Spleen (tissue), 11 donors: ENCODE results near the gene JOSD2. TPM values are rescaled to one million over a fixed set of nuclear protein-coding genes. Genes with fewer than 3 reads are reported as not detected.

ENCODE experiments used
- DNase-seq: peaks from one replicate; pipeline ENCODE4 v3.0.0-alpha.2; 2020
- H3K27ac ChIP-seq, 8 donors: fragments of 200-600 bp; sonication (generic) in 7 of 8; 1 replicate in 4 of 8; 2 replicates in 4 of 8; pipeline versions ENCODE4 v1.5.0 to v1.8.0; 2016 to 2021; ENCODE audit warnings: inconsistent platforms in 4 of 8, mild to moderate bottlenecking in 4 of 8, moderate library complexity in 1 of 8
- H3K27me3 ChIP-seq, 7 donors: fragments of 200-600 bp; sonication (generic) in 6 of 7; replicated peaks in 1 of 7; 1 replicate in 4 of 7; 2 replicates in 3 of 7; pipeline versions ENCODE4 v1.5.0 to v1.8.0; 2016 to 2021; ENCODE audit warnings: inconsistent platforms in 3 of 7, mild to moderate bottlenecking in 1 of 7
- H3K36me3 ChIP-seq, 6 donors: fragments of 200-600 bp; sonication (generic) in 5 of 6; 1 replicate in 4 of 6; 2 replicates in 2 of 6; pipeline versions ENCODE4 v1.5.0 to v1.8.0; 2016 to 2021; ENCODE audit warnings: inconsistent platforms in 2 of 6
- H3K4me1 ChIP-seq, 6 donors: fragments of 200-600 bp; sonication (generic) in 5 of 6; 1 replicate in 3 of 6; 2 replicates in 3 of 6; pipeline versions ENCODE4 v1.5.0 to v1.8.0; 2016 to 2021; ENCODE audit warnings: inconsistent platforms in 3 of 6
- H3K4me3 ChIP-seq, 8 donors: fragments of 200-600 bp; sonication (generic) in 7 of 8; 1 replicate in 4 of 8; 2 replicates in 4 of 8; pipeline versions ENCODE4 v1.5.0 to v1.8.0; 2016 to 2021; ENCODE audit warnings: inconsistent platforms in 4 of 8, mild to moderate bottlenecking in 4 of 8, moderate library complexity in 2 of 8
- H3K9me3 ChIP-seq, 8 donors: fragments of 200-600 bp; sonication (generic) in 7 of 8; 1 replicate in 4 of 8; 2 replicates in 4 of 8; pipeline versions ENCODE4 v1.5.0 to v1.8.0; 2016 to 2021; ENCODE audit warnings: inconsistent platforms in 4 of 8
- CTCF ChIP-seq, 11 experiments: fragments of 200-600 bp in 7 of 11; fragments of 450-650 bp in 4 of 11; sonication (generic) in 4 of 11; IDR thresholded peaks in 8 of 11; conservative IDR thresholded peaks in 3 of 11; 1 replicate in 7 of 11; 2 replicates in 4 of 11; pipeline versions ENCODE4 v1.4.0 to v1.8.0; 2016 to 2021; ENCODE audit warnings: antibody characterized with exemption in 11 of 11, inconsistent platforms in 4 of 11, mild to moderate bottlenecking in 1 of 11
- POLR2A ChIP-seq, 3 donors: fragments of 450-650 bp; IDR thresholded peaks; one replicate each; pipeline ENCODE4 v1.5.1; 2017; ENCODE audit warnings: antibody characterized with exemption in 3 of 3, mild to moderate bottlenecking in 1 of 3
- POLR2AphosphoS5 ChIP-seq, 3 donors: sonication (generic); formaldehyde crosslinking; IDR thresholded peaks; one replicate each; pipeline ENCODE4 v1.5.1; 2017; ENCODE audit warnings: antibody characterized with exemption in 3 of 3
- WGBS, 5 donors: extraction: QIAGEN DNeasy Blood & Tissue Kit in 3 of 5; methylation state at CpG; one replicate each; pipeline versions ENCODE4 v1.1.5 to v1.1.7; 2013 to 2018; 5-methylcytosine and 5-hydroxymethylcytosine counted together
- intact Hi-C: fragments of 100-400 bp; cut with DNase I; formaldehyde crosslinking; loops from one replicate; pipeline ENCODE4 v1.15.0; 2023; ENCODE audit warnings: low total_unique reads
- polyA plus RNA-seq, 3 donors: library from polyadenylated mRNA; stranded (reverse); fragments of 200-250 nt; gene quantifications; one replicate each; pipeline ENCODE4 v1.2.1, GENCODE V29; 2013
- total RNA-seq, 7 donors: library from RNA; depleted of rRNA in 3 of 7; stranded (reverse); fragments of >200 nt in 3 of 7; fragmentation: NEBNext Ultra II Directional in 4 of 7; extraction: Animal tissue kit (Norgen Biotek cat#: 25700) in 4 of 7; gene quantifications; one replicate each; pipeline versions ENCODE4 v1.1.0 to v1.2.1, GENCODE V29; 2016 to 2021
- donor health status: healthy with polysubstance abuse.
- donor health status: DM: no; HTN: no; CAD: no; lungs with moderate emphysema.
- donor health status: DM: no; HTN: no; CAD: no.
- donor health status: Bipolar disorder and iron deficiency.
- donor health status: healthy.
- donor health status: DM: no; HTN: no; CAD: no.
- donor health status: DM: yes; HTN: yes; CAD: no.

Gene JOSD2
- total and polyA plus RNA-seq, 10 donors = 21.4 to 54.3 (median 30.7) TPM

- 94 to 98% (median 96%) methylated on average over 17 of the region's 17 CpGs for WGBS, 5 donors
- H3K27ac ChIP-seq = no peak overlapping the region
- no peaks in the 10 kb centered on the region for H3K27me3 ChIP-seq
- H3K4me3 ChIP-seq = peak overlapping the region in 3 of 8 donors; percentile 75 to 98 (median 84)
- intact Hi-C loops = no loop called here
- peaks cover 3 to 53% (median 49%) of the 10 kb centered on the region in 6 donors for H3K36me3 ChIP-seq
- DNase-seq = peak; percentile 71
- TF ChIP-seq POLR2A (IDR thresholded peaks at IDR 0.05) (no peak), POLR2AphosphoS5 (IDR thresholded peaks at IDR 0.05) (no peak), CTCF (IDR thresholded peaks at IDR 0.05 in 8 of 11, conservative IDR thresholded peaks at IDR 0.05 in 3 of 11) (no peak)
- no peaks in the 10 kb centered on the region for H3K9me3 ChIP-seq
- peaks cover 13 to 40% (median 26%) of the 10 kb centered on the region in 6 donors for H3K4me1 ChIP-seq
Measured at GRCh38 chr19:50477751-50478515, 33.1 kb downstream of the JOSD2 start.

GRCh38 chr19:50476907-50477238 lies 34.1 kb downstream of the JOSD2 start:
- Histone ChIP-seq H3K27ac (peak overlapping the region in 6 of 8 donors; percentile 50 to 93 (median 86)), H3K27me3 (no peaks in the 10 kb centered on the region), H3K4me3 (peak overlapping the region; percentile 71 to 98 (median 88)), H3K9me3 (no peaks in the 10 kb centered on the region), H3K4me1 (peaks cover 13 to 40% (median 26%) of the 10 kb centered on the region in 6 donors), H3K36me3 (peaks cover 3 to 42% (median 39%) of the 10 kb centered on the region in 6 donors)
- DNase-seq = no peak
- no peak for TF ChIP-seq POLR2A (IDR thresholded peaks at IDR 0.05)
- TF ChIP-seq CTCF (IDR thresholded peaks at IDR 0.05 in 8 of 11, conservative IDR thresholded peaks at IDR 0.05 in 3 of 11) = no peak
- TF ChIP-seq POLR2AphosphoS5 (IDR thresholded peaks at IDR 0.05) = no peak
- 17 to 26% (median 20%) methylated on average over 20 of the region's 20 CpGs for WGBS, 5 donors
- intact Hi-C loops = no loop called here

- H3K36me3 ChIP-seq = peaks cover 3 to 37% (median 34%) of the 10 kb centered on the region in 6 donors
- peak; percentile 92 to 94 (median 93) for TF ChIP-seq POLR2AphosphoS5 (IDR thresholded peaks at IDR 0.05)
- TF ChIP-seq POLR2A (IDR thresholded peaks at IDR 0.05) = peak; percentile 19 to 42 (median 39)
- no peak for TF ChIP-seq CTCF (IDR thresholded peaks at IDR 0.05 in 8 of 11, conservative IDR thresholded peaks at IDR 0.05 in 3 of 11)
- peak within 1 kb of the TSS; percentile 50 to 93 (median 85) for H3K27ac ChIP-seq
- no peaks in the 10 kb centered on the region for H3K27me3 ChIP-seq
- peaks cover 13 to 40% (median 26%) of the 10 kb centered on the region in 6 donors for H3K4me1 ChIP-seq
- H3K4me3 ChIP-seq = peak within 1 kb of the TSS; percentile 71 to 98 (median 88)
- peak; percentile 96 for DNase-seq
- no peaks in the 10 kb centered on the region for H3K9me3 ChIP-seq
- WGBS, 5 donors = 2 to 7% (median 4%) methylated on average over 32 to 58 of the region's 58 CpGs
- intact Hi-C loops = no loop called here
Measured at GRCh38 chr19:50476224-50476906, 34.6 kb downstream of the JOSD2 start, which contains the start of the genes EMC10 and GARIN5A. Gene EMC10 (plus strand): TSS chr19:50476507. CDS start chr19:50476545, 38 bp downstream. Gene GARIN5A (minus strand): TSS chr19:50476848. CDS start chr19:50476388, 460 bp downstream.
